Muscle of arm (tissue), 12 donors: Measurements from ENCODE around the gene TULP4. TPM values are rescaled to one million over a fixed set of nuclear protein-coding genes. Genes with fewer than 3 reads are reported as not detected.
"Not testable (repeated sequence)": the region's sequence is repeated elsewhere in the genome, so short reads cannot be mapped to it uniquely, and the experiment has no call there.

ENCODE experiments used
- DNase-seq: peaks from one replicate; pipeline ENCODE4 v3.0.0-alpha.2; 2013
- polyA plus RNA-seq, 12 donors: library from polyadenylated mRNA; unstranded; fragments of 120-200 nt; gene quantifications; one replicate each; pipeline ENCODE4 v1.2.1, GENCODE V29; 2013; ENCODE audit not compliant: insufficient read length in 12 of 12

Gene TULP4
- polyA plus RNA-seq, 12 donors: 9.9 to 36.3 (median 19.0) TPM

DNA sequence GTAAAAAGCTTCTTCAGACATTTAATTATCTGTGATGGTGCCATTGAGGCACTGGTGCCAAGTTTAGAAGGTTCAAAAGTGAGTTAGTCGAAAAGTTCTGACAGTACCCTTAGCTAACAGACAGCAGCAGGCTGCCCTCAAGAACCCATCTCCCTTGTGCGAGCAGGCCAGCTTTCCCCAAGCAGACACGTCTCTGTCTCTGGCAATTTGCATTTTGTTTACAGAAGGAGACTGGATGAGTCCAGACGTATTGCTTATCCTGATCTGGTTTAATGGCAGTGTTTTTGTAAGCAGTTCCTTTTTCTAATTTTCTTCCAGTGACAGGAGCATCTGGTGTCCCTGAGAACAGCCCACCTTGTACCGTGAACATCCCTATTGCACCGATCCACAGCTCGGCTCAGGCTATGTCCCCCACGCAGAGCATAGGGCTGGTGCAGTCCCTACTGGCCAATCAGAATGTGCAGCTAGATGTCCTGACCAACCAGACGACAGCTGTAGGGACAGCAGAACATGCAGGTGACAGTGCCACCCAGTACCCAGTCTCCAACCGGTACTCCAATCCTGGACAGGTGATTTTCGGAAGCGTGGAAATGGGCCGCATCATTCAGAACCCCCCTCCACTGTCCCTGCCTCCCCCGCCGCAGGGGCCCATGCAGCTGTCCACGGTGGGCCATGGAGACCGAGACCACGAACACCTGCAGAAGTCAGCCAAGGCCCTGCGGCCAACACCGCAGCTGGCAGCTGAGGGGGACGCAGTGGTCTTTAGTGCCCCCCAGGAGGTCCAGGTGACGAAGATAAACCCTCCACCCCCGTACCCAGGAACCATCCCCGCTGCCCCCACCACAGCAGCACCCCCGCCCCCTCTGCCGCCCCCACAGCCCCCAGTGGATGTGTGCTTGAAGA is 189.3 kb downstream of the TULP4 start:
- no peak for DNase-seq

DNA sequence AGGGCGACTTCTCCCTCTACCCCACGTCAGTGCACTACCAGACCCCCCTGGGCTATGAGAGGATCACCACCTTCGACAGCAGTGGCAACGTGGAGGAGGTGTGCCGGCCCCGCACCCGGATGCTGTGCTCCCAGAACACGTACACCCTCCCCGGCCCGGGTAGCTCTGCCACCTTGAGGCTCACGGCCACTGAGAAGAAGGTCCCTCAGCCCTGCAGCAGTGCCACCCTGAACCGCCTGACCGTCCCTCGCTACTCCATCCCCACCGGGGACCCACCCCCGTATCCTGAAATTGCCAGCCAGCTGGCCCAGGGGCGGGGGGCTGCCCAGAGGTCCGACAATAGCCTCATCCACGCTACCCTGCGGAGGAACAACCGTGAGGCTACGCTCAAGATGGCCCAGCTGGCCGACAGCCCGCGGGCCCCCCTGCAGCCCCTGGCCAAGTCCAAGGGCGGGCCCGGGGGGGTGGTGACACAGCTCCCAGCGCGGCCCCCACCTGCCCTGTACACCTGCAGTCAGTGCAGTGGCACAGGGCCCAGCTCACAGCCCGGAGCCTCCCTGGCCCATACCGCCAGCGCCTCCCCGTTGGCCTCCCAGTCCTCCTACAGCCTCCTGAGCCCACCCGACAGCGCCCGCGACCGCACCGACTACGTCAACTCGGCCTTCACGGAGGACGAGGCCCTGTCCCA is 190.1 kb downstream of the TULP4 start:
- DNase-seq: no peak

DNA sequence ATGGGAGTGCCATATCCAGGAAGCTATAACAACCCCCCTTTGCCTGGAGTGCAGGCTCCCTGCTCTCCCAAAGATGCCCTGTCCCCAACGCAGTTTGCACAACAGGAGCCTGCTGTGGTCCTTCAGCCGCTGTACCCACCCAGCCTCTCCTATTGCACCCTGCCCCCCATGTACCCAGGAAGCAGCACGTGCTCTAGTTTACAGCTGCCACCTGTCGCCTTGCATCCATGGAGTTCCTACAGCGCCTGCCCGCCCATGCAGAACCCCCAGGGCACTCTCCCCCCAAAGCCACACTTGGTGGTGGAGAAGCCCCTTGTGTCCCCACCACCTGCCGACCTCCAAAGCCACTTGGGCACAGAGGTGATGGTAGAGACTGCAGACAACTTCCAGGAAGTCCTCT is 191.0 kb downstream of the TULP4 start:
- no peak for DNase-seq

- DNase-seq: no peak
These were observed 191.6 kb downstream of the TULP4 start for GRCh38 chr6:158503846-158504245.

DNA sequence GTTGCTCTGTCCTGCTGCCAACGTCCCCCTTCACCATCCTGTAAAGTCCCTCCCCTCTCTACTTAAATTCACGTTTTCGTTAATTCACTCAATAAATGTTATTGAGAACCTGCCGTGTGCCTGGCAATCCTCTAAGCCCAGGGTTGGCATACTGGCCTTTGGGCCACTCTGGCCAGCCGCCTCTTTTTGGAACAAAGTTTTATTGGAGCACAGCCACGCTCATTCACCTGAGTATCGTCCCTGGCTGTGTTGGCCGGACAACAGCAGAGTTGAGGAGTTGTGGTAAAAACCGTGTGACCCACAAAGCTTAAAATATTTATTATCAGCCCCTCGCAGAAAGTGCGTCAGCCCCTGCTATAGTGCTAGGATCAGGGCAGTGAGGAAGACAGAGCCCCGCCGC is 192.9 kb downstream of the TULP4 start:
- DNase-seq: no peak

DNA sequence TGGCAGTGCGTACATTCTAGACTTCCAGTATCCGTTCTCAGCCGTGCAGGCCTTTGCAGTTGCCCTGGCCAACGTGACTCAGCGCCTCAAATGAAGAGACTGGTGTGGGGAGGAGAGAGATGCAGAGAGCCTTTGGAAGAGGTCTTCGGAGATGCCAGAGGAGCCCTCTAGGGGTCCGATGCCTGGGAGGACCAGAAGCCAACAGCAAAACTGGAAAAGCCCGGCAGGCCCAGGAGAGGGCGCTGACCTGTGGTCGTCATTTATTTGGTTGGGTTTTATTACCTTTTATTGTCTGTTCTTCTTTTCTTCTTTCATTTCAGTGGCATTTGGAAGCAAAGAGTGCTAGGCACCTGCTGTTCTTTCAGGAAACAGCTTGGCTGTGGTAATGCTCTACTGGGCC is 194.3 kb downstream of the TULP4 start:
- DNase-seq: no peak

- no peak for DNase-seq
These were observed 194.9 kb downstream of the TULP4 start for GRCh38 chr6:158507174-158507573.

GRCh38 chr6:158508450-158508849 is 196.2 kb downstream of the TULP4 start:
- DNase-seq: no peak

DNA sequence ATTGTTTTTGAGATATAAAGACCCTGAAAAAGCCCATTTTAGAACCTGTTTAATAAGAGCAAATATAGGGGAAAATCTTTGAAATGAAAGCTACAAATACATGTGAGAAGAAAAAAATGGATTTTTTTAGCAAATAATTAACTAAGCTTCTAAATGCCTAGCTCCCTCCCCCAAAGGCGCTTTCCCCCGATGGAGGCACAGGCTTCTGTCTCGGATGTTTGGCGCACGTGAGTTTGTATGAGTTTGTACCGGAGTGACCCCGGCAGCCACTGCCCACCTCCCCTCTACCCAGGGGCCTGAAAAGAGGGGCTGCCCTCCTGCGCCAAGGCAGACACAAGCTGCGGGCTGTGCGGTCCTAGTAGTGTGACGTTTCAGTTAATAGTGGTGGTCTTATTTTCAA is 197.2 kb downstream of the TULP4 start:
- DNase-seq: no peak

GRCh38 chr6:158512809-158513208 is 200.5 kb downstream of the TULP4 start:
- DNase-seq: no peak

DNA sequence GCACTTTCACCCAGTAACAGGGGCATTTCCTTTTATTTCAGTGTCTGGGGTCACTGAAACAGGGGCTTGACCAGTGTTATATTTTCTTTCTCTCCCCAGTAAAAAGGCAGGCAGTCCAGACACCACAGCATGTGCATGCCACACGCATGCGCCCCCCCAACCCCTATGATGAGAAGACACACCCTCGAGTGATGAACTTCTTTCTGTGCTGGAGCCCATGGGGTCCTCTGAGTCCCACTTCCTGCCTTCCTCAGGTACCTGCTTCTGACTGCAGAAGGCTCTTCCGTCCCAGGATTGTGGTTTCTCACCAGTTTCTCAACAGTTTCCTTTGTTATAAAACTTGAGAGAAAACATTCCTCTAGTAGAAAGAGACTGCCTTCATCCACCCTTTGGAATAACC is 201.9 kb downstream of the TULP4 start:
- DNase-seq: no peak

- DNase-seq: no peak
These were observed 202.7 kb downstream of the TULP4 start for GRCh38 chr6:158514991-158515390.

DNA sequence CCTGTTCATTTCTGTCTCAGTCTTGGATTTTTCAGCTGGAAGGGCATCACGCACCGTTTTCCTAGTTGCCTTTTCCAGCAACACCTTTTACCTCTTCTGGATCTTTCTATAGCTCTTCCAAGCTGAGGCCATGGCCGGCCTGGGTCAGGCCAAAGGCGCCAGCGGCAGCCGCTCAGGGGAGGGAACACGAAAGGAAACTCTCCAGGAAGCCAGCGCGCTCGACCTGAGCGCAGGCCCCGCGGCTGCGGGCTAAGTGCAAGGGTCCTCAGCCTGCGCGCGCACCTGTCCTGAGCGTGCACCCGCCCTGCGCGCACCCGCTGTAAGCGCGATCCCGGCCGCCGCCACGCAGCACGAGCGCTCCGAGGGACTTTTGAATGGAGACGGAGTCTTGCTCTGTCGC is 203.8 kb downstream of the TULP4 start:
- no peak for DNase-seq

DNA sequence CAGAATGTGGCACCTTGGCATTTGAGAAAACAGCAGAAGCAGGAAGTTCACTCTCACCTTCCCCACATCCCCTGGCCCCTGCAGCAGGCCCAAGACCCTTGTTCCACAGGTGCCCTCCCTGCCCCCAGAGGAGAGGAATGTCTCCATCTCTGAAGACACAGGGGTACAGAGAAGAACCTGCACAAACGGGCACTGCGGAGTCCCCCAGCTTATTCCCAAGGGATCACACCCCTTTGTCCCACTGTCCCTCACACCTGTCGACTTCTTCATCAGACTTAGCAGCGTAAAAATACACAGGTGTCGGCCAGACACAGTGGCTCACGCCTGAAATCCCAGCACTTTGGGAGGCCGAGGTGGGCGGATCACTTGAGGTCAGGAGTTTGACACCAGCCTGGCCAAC is 204.8 kb downstream of the TULP4 start:
- no peak for DNase-seq

DNA sequence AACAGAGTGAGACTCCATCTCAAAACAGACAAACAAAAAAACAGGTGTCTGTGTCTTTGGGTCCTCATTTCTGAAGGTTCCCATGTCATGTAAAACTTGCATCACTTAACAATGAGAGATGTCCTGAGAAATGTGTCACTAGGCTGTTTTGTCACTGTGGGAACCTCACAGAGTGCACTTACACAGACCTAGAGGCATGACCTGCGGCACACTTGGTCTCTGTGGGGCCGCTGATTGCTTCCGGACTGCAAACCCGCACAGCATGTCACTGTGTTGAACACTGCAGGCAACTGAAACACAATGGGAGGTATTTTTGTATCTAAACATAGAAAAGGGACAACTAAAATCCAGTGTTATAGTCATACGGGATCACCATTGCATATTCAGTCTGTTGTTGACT is 205.3 kb downstream of the TULP4 start:
- DNase-seq: no peak

DNA sequence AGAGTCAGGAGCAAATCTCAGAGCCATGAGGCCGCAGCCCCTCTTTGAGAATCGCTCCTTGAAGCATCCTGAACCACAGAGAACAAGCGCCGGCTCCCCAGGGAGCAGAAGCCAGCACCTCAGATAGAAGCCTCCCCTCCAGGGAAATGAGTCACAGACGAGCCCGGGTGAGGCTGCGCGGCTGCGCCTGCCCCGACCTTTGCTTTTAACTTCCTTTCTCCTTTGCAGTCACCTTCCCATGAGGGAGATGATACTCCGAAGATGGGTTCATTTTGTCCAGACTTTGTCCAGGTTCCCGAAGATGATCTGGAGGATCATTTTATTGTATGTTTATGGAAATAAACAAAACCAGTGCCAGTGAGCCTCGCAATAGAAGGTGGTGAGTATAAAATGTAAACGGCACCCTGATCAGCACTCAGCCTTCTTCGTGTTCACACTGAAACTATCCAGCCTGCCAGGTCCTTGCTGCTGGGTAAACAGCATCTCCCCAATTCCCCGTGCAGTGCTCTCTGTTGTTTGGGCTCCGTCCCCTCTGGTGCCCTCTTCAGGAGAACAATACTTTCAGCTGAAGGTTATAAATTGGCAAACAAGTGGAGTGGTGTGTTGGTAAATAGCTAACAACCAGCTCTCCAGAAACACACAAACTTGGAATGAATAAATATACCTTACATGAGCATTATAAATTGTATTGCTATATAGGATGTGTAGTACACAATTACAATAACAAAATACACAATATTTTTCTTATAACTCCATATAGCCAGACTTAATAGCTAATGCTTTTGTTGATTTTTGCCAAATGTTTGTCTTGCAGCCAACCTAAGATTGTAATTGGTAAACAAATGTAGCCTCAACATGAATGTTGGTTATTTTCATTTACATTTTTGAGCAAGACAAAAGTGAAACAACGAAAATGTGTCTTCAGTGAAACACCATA is 206.2 kb downstream of the TULP4 start:
- no peak for DNase-seq

DNA sequence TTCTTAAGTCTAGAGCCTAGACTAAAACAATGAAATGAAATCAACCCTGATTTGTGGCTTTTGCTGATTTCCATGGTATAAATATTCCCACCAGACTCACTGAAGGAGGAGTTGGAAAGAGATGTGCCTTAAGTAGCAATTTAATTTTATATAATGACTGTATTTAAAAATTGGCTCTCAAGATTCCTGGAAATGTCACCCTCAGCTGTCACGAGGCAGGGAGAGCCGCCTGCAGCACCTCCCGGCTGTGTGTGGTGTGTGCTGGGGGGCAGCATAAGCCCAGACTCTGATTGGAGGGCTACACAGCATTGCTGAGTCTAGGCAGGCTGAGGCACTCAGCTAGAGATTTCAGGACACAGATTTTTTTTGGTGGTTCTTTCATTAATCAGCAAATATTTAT is 207.0 kb downstream of the TULP4 start:
- no peak for DNase-seq

DNA sequence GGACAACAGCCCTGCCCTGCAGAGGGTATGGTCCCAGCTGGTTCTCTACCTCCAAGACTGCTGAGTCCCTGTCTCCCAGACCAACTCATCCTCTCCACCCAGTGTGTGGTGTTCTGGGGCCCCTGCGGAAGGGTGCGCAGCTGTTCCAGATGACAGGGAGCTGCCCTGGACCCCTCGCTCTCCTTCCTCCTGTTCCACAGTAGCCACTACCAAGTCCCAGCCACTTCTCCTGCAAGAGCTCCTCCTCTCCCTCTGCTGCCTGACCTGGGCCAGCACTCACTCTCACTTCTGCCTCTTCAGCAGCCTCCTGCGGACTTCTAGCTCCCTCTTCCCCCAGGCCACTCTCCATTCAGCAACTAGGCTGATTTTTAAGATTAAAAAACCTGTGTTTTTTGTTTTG is 207.5 kb downstream of the TULP4 start:
- no peak for DNase-seq

DNA sequence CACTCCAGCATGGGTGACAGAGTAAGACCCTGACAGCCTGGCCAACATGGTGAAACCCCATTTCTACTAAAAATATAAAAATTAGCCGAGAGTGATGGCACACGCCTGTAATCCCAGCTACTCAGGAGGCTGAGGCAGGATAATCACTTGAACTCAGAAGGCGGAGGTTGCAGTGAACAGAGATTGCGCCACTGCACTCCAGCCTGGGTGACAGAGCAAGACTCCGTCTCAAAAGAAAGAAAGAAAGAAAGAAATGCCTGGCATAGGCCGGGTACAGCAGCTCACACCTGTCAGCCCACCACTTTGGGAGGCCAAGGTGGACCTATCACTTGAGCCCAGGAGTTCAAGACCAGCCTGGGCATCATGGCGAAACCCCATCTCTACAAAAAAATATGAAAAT is 208.7 kb downstream of the TULP4 start:
- not testable (repeated sequence) for DNase-seq

DNA sequence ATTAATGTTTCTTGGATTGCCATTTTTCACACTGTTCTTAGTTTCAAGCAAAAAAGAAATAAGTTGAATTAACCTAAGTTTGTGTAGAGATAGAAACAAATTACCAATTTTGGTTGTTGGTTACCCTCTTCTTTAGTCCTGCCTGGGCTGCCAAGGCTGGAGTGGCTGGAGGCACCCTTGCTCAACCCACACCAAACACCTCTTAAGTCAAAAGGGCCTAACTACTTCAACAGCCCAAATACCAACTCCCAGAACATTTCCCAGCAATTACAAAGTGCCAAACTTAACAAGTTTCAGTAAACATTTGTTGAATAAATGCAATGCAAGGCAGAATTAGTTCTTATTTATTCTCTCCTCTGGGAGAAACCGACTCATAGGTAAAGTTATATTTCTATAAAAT is 209.5 kb downstream of the TULP4 start:
- DNase-seq: no peak

DNA sequence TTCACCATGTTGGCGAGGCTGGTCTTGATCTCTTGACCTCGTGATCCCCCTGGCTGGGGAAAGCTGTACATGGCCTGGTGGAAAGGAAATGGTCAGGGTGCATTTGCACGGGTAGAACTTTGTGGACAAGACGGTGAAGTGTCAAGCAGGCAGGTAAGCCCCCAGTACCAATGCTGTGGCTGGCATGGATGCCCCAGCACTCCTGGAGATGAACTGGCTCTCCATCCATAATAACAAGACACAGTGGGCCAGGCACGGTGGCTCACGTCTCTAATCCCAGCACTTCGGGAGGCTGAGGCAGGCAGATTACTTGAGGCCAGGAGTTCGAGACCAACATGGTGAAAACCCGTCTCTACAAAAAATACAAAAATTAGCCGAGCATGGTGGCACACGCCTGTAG is 210.4 kb downstream of the TULP4 start:
- no peak for DNase-seq

GRCh38 chr6:158524311-158524710 is 212.0 kb downstream of the TULP4 start:
- DNase-seq: no peak
